Activated CD8-positive, alpha-beta memory T cell treated with anti-CD3 and anti-CD28 coated beads for 1 hour (primary cell): ENCODE measurements around the gene STPG3.

ENCODE experiments used
- DNase-seq, 2 donors: peaks; one replicate each; pipeline ENCODE4 v3.0.0-alpha.2; 2020; ENCODE audit warnings: low read depth in 1 of 2; ENCODE audit errors: extremely low read depth in 1 of 2

The STPG3 gene

DNA sequence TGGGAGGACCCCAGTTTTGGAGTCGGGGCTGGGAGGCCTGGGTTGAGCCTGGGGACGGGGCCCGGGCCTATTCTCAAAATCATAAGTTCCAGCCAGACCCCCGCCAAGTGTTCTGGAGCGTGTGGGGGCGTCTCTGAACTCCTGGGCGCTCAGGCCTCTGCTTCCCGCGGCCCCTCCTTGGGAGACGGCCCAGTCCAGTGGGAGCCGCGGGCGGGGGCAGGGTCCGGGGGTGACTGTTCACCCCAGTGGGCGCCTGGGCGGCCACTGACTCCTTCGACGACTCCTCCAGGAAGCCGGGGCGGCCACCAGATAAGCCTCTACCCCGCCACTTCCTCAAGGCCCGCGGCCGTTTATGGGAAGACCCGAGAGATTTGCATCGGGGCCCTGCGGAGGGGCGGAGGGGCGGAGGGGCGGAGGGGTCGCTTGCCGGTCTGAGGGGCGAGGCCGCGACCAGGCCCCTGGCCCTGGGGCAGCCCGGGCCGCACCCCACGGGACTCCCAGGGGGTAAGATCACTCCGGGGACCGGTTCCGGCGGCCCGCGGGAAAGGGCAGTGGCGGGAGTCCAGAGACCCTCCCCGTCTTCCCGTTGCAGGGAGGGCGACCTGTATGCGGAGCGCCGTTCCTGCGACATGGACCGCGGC is 27.1 kb downstream of the STPG3 start:
- DNase-seq, result no peak

DNA sequence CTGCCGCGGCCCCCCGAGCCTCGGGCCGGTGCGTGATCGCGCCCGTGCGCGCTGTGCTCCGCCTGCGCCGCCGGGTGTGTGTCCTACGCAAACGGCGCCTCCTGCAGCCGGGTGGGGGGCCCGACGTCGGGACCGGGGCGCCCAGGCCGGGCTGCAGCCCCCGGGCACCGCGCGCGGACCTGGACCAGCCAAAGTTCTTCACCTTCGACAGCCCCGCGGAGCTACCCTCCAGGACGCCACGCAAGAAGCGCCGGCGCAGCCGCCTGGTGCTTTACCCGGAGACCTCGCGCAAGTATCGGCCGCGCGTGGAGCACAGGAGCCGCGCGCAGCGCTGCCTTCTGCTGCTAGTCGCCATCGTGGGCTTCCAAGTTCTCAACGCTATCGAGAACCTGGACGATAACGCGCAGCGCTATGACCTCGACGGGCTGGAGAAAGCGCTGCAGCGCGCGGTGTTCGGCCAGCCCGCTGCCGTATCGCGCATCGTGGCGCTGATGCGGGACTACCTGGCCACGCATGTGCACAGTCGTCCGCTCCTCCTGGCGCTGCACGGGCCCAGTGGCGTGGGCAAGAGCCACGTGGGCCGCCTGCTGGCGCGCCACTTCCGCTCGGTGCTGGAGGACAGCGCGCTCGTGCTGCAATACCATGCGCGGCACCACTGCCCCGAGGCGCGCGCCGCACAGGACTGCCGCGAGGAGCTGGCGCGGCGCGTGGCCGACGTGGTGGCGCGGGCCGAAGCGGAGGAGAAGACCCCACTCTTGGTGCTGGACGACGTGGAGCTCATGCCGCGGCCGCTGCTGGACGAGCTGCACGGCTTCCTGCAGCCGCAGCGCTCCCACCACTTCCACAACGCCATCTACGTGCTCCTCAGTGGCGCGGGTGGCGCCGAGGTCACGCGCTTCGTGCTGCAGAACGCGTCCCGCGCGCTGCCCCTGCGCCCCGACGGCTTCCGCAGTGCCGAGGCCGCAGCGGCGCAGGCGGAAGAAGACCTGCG is 27.9 kb downstream of the STPG3 start:
- DNase-seq, result no peak

DNA sequence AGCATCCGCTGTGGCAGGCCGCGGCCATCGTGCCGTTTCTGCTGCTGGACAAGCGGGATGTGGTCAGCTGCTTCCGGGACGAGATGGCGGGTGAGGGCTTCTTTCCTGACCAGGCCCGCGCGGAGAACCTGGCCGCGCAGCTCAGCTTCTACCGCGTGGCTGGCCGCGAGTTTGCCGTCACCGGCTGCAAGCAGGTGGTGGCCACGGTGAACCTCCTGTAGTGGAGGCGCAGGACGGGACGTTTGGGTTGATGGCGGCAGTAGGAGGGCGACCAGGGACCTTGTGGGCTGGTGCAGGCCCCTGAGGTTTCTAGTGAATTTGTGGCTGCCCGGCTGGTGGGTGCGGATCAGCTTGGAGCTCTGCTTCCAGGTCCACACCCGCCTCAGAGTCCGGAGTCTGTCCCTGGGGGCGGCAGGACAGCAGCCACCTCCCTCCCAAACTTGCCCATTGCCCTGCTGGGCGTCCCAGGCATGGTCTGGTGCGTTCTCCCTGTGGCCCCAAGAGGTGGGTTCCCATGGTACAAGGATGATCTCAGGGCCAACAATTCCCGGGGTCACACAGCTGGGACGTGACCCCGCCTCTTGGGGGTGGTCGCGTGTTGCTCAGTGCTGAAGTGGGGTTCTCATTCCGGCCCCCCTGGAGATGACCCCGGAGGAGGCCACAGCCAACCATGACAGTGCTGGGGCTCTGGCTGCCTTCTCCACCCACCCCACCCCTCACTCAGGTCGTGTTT is 28.8 kb downstream of the STPG3 start:
- DNase-seq, result no peak

DNA sequence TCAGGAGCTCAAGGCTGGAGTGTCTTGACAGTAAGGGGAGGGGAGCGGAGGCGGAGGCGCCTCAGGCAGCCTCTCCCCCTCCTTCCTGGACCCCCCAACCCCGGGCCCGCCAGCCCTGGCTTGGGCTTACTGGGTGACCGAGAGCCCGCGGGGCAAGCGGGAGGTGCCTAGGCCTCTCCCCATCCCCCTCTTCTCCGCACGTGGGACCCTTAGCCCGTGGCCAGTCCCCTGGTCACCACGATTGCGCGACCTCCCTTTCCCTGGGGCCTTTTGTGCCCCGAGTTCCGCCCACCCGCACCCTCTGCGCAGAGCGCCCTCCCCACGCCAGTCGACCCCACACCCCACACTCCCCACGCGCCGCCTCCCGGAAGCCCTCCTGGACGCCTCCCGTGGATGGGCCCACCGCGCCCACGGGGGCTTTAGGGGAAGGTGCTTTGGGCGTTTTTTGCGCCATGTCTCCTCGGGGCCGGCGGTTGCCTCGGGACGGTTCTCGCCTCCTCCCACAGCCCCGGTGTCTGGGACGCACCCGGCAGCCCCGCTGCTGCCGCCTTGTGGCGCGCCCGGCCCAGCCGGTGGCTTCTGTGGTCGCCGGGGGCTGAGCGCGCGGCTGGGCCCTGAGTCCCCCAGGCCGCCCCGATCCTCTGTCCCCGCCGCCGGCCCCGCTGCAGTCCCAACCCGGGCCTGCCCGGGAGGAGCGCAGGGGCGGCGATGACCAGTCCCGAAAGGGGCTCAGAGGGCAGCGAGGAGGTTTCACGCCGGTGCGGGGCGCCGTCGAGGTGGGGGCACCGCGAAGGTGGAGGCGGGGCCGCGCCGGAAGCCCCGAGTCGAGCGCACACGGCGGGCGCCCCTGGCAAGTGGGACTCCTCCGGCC is 29.6 kb downstream of the STPG3 start:
- DNase-seq, result no peak

DNA sequence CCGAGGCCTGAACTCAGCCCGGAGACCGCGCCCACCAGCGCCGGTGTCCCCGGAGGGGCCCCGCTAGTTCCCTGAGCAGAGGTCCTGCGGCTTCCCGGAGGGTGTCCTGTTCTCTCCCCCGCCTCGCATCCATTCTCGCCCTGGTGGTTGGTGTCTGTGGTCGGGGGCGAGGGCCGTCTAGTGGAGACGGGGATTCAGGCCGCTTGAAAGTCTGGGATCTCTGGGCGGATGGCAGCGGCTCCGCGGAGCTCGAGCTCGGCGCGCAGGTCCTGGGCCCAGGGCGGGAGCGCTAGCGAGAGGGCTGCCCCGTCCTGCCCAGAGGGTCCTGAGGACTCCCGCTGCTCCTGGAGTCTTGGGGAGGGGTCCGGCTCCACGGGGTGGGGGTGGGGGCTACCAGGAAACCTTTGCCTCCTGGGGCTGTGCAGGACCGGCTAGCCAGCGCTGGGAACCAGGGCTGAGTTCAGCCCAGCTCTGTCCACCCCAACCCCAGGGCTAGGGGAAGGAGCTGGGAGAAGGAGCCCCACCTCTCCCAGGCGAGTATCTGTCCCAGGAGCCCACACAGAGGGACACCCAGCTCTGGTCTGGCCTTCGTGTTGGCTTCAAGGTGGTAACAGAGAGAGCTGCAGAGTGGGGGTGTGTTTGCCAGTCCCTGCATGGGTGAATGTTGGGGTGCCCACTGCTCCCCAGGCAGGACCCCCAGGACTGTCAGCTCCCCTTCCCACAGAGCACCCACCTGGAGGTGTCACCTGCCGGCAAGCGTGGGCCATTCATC is 30.4 kb downstream of the STPG3 start:
- no peak for DNase-seq

DNA sequence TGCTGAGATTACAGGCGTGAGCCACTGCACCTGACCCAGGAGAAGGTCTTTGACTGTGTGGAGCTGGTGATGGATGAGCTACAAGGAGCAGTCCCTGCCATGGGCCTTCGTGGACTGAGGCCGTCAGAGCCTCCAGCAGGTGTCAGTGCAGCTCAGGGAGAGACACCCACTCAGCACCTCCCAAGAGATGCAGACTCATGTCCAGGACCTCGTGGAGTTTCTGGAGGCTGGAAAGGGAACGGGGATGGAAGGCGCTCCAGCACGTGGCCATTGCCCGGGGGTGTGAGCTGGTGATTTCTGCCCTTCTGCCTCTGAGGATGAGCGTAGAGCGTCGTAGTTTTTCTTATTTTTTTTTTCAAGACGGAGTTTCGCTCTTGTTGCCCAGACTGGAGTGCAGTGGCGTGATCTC is 35.9 kb downstream of the STPG3 start:
- no peak for DNase-seq

DNA sequence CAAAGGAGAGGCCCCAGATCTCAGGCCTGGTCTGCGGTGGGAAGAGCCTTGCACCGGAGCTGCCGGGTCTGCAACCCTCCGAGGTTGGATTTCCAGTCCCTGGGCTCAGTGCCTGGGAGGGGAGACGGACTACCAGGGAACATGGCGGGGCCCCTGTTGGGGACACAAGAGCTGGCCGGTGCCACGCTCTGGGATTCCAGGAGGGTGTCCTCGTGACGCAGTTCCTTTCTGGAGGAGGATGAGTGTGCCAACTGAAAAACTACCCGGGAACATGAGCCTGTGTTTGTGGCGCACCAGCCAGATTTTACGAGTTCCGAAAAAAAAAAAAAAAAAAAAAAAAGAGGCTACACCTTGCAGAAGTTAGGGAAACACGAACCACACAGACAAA is 42.0 kb downstream of the STPG3 start:
- DNase-seq, result no peak

DNA sequence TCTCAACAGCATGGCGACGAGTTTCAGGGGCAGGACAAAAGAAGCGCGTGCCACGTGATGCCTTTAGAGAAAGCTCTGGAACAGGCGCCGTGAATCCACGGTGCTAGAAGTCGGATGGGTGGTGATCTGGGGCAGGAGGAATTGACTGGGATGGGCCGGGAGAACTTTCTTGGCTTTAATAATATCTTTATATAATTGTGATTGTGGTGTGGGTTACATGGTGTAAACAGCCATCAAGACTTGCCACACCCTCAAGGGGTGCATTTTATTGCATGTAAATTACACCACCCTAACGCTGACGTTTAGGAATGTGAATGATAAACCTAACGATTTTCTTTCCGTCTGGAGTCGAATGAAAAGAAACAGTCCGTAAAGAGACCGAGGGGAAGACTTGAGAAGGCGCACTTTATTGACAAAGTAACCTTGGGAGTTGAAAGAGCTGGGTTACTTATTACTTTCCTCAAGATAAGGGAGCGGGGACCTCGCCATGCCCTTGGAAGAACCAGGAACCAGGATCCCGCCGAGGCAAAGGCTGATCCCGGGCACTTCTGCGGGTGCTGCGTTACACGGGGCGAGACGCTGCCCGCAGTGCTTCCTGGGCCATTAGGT is 42.5 kb downstream of the STPG3 start:
- no peak for DNase-seq

DNA sequence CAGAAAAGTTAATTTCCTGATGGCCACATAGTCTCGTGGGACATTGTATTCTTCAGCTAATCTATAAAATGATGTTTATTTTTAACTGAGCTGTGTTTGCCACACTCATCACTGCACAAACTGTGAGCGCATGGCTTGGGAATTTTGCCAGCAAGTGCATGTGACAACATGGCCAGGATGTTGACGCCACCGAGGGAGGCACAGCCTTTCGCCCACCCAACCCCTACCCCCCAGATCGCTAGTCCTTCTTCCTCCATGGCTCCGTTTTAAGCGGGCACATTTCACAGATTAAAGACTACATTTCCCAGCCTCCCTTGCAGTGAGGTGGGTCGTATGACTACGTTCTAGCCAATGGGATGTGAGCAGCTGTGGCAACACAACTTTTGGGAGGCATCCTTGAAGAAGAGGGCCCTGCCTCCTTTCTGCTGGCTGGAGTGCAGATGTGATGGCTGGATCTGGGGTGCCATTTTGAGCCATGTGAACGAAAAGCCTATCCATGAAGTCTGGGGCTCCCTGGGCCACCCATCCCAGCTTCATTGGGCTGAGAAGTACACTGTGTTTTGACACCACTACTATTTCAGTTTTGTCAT is 43.1 kb downstream of the STPG3 start:
- no peak for DNase-seq

DNA sequence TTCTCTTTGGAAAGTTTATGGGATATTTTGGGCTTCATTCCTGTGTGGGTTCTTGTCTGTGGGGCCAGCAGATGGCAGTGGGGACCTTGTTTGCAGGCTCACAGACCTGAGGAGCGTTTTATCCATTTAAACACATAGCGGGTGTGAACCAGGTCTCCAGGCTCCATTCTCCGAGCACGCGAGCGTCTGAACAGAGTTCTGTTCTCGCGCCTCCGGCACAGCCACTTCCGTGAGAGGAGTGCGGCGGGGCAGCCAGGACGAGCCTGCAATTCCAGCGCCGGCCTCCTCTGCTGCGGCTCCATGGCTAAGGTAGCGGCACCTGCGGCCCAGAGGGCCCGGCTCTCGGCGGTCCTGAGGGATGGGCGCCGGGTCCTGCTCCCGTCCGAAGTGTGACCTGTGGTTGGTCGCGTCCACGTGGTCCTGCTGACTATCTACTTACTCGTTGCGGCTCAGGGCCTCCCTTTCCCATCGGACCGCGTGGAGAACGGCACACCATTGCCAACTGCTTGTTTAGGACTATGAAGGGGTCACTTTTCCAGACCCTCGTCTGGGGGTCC is 43.7 kb downstream of the STPG3 start:
- no peak for DNase-seq

DNA sequence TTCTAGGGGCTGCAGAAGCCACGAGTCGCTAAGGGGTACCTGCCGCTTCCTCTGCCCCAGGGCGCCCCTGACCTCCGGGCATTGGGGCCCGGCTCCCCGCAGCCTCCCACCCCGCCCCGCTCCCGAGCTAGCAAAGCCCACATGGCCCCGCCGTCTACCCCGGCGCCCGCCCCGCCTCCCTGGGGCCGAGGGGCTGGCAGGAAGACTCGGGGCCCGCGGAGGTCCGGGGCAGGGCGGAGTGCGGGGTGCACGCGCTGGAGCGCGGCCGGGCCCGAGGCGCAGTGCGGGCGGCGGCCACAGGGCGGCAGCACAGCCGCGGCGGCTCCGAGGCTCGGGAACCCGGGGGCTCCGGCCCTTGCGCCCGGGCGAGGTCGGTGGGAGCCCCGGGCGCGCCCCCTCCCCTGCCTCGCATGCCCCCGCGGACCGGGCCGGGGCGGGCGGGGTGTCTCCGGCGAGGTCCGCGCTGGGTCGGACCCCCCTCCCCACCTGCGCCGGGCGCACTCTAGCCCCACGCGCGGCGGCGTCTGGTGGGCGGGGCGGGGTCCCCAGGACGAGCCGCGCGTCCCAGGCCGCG is 44.2 kb downstream of the STPG3 start:
- DNase-seq, result no peak

DNA sequence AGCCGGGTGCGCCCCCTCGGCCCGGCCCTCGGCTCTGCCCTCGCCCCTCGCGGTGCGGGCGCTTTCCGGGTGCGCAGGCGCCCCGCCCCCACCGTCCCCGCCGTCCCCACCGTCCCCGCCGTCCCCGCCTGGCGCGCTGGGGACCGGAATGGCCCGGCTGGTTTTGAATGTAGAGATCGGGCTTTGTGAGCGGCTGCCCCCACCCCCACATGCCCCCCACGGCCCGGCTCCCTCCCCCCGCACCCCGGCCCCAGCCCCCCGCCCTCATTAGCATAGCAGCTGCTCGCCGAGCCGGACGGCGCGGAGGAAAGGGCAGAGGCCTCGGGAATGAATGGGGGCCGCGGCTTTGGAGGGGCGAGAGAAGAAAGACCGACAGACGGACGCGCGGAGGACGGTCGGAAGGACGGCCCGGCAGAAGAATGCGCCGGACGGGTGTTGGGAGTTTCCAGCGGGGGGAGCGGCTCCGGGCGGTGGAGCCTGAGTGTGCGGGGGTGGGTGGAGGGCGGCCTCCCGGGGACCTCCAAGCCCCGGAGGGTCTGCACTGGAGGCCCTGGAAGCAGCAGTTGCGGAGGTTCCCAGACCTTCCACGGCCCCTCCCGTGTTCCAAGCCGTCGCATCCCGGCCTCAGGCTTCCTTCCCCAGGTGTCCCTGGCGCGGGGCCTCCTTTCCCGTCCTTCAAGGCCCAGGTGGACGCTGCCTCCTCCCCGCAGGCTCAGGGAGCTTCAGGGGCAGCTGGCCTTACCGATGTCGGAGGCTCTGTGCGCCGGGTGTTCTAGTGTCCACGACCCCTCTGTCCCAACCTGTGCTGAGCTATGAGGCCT is 45.0 kb downstream of the STPG3 start:
- no peak for DNase-seq

DNA sequence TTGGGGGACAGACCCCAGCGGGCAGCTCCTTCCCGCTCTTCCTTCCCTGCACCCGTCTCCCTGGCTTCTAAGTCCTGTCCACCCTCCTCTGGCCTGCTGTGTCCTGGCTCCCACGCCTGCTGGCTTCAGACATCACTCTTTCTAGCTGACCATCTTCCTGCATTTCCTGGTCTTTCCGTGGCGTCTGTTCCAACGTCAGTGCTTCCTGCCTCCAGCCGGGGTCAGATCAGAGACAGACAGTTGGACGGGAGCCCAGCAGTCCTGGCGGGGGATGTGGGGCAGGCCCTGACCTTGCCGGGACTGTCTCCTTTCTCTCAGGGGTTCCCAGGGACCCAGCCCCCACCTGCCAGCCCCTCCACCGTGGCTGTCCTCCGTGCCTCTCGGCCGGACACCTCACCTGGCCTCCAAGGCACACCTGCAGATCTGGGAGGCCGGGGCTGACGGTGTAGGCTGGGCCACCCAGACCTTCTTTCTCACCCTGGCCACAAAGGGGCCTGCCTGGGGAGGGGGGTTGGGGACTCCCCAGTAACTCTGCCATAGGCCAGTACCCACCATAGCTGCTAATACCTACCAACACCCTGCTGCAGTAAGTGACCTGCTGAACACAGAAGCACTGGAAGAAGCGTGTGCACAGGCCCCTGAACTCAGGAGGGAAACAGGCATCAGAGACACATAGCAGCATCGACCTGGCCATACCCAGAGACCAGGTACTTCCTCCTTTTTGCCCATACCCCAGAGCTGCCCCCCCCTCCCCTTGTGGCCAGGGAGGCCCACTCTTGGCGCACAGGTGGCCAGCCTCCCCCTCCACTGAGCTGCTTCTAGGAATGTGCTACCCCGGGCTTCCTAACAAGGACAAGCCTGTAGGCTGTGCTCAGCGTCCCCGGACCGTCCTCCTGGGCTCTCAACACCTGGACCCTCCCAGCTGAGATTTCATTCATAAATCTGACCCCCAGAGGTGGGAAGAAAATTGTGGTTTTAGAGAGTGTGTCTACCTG is 45.9 kb downstream of the STPG3 start:
- DNase-seq, result no peak

DNA sequence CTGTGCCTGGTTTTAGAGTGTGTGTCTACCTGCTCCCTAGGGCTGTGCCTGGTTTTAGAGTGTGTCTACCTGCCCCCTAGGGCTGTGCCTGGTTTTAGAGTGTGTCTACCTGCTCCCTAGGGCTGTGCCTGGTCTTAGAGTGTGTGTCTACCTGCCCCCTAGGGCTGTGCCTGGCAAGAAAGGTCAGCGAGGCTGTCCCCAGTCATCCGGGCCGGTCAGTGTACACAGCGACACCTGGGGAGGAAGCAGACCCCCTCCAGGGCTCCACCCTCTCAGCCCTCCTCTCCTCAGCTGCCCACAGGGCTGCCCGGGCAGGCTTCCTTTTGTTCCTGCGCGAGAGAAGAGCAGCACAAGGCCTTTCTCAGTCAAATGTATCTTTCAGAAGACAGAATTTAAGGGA is 46.9 kb downstream of the STPG3 start:
- DNase-seq, result no peak

DNA sequence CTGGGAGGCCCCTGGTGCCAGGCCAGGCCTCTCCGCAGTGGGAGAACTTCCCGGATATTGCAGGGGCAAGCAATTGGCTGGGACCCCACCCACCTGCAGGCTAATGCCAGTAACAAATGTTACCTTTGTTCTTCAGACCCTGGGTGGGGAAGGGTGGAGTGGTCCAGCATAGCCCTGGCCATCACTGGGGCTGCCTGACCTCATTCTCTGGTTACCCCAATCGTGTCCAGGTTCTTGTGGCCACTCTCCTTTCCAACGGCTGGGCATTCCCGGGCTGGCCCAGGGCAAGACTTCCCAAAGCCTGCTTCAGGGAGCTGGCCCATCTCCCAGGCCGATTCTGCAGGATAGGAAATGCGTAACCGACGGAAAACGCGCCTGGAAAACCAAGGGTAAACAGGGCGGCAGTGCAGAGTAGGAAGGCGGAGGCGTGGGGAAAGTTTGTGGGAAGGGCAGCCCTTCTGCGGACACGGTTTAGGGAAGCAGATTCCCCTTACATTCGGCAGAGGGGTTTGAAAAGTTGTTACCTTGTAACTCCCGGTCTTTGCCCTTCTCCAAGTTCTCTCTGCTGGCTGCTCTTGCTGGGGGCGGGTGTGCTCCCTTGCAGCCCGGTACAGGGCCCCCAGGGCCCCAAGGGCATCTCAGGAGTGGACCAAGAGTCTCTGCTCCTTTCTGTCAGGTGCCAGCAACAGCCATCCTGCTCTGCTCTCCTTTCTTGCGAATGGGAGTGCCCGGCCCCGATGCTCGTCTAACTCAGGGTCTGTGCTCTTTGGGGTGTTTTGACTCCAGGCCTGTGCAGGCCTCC is 47.5 kb downstream of the STPG3 start:
- no peak for DNase-seq

DNA sequence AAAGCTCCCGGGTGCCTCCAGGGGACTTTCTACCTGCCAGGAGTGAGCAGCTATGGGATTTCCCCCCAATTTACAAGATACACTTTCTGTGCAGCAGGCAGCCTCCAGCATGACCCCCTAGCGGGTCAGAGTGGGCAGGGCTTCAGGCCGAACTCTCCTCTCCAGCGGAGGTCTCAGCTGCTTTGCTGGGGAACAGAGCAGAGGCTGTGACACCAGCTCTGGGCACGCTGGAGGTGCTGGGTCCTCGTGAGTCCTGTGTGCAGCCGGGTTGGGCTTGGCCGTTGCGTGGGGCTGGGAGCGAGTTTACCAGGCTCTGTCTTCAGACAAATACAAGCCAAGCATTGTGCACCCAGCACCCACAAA is 48.1 kb downstream of the STPG3 start:
- no peak for DNase-seq
